GM19467 (cell line): Measurements from ENCODE around the gene RNFT2.

Source experiments
- ATAC-seq: cut with Tn5 transposase; IDR thresholded peaks from one replicate; pipeline ENCODE4 v1.9.1; 2021; ENCODE audit warnings: mild to moderate bottlenecking, moderate library complexity; ENCODE audit not compliant: unreplicated experiment

The RNFT2 gene, protein sequence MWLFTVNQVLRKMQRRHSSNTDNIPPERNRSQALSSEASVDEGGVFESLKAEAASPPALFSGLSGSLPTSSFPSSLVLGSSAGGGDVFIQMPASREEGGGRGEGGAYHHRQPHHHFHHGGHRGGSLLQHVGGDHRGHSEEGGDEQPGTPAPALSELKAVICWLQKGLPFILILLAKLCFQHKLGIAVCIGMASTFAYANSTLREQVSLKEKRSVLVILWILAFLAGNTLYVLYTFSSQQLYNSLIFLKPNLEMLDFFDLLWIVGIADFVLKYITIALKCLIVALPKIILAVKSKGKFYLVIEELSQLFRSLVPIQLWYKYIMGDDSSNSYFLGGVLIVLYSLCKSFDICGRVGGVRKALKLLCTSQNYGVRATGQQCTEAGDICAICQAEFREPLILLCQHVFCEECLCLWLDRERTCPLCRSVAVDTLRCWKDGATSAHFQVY

DNA sequence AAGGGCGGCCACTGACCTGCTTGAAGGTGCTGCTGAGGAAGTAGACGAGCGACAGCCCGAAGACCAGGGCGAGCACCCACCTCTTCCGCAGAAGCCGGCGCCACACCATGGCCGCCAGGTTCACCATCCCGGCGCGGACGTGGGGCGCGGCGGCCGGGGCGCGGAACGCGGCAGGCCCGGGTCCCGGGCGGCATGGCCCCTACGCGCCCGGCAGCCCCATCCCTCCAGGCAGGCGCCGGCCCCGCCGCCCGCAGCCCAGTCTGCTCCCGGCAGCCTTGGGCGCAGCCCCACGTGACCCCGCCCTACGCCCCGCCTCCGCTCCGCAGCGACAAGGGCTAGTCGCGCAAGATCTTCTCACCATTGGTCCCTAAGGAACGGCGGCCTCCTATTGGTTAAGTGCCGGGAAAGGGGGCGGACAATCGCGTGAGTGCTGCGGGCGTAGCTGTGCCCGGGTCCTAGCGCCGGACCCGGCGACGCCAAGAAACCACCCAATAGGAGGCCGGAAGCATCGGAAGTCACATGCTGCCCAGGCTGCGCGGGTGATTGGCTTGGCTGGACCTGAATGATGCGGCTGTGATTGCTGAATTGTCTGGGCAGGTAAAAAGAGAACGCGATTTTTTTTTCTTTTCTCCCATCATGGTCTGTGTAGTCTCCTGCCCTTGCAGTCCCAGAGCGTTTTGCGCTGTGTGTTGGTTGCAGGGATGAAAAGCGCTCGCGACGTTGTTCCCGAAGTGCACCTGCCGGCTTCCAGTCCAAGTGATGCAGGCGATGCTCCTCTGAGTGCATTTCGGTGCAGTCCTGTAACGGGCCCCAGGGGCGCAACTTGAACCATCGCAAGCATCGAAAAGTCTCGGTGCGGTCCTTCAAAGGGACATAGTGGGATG is at the start of gene RNFT2, which contains the start of gene SPRING1:
Gene RNFT2, plus strand, starts transcription at position 542 of the 884 bp plus-strand sequence. CDS start 2,183 bp downstream, outside the sequence.
Gene SPRING1, minus strand, starts transcription at position 296 of the 884 bp plus-strand sequence. Its CDS starts 169 bp downstream, at position 127.
- peak; percentile 97 for ATAC-seq

DNA sequence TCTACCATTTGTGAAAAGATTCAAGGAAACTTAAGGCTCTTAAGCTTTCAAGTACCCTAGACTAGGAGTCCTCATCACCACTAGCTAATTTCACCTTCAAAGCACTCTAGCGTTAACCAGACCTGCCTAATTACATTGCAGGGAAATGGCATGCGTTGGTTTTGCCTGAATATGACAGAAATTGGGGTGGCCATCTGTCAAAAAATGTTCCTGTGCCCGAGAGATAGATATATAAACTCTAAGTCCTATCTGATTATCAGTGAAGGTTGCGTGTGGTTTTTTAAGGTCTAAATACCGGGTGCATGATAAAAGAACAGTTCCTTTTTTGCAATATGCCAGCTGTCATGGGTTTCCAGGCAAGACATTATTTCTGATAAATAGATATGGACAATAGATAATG is 48.6 kb upstream of the RNFT2 start:
- ATAC-seq, result no peak

GRCh38 chr12:116689979-116690744 is 48.0 kb upstream of the RNFT2 start:
- no peak for ATAC-seq

DNA sequence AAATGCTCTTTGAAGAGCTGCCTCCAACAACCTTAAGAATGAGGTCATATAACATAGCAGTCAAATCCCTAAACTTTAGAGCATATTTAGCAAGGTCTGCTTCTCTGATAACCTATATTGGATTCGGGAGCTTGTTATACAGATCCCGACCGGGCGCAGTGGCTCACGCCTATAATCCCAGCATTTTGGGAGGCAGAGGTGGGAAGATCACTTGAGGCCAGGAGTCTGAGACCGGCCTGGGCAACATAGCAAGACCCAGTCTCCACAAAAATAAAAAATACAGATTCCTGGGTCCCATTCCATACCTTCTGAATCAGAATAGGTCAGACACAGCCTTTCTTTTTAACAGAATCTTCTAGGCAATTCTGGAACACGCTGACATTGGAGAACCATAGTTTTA is 46.9 kb upstream of the RNFT2 start:
- ATAC-seq, result no peak

DNA sequence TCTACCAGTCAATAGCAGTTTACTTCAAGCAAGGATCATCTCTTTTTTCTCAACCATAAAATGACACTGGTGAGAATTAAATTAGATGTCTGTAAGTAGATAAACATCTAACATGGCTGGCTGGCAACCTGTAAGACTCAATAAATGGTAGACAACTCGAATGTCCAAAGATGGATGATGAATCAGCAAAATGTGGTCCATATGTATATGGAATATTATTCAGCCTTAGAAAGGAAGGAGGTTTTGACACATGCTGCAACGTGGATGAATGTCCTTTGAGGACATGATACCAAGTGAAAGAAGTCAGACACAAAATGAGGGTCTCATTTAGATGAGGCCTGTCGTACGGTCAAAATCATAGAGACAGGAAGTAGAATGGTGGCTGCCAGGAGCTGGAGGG is 46.5 kb upstream of the RNFT2 start:
- ATAC-seq, result no peak

DNA sequence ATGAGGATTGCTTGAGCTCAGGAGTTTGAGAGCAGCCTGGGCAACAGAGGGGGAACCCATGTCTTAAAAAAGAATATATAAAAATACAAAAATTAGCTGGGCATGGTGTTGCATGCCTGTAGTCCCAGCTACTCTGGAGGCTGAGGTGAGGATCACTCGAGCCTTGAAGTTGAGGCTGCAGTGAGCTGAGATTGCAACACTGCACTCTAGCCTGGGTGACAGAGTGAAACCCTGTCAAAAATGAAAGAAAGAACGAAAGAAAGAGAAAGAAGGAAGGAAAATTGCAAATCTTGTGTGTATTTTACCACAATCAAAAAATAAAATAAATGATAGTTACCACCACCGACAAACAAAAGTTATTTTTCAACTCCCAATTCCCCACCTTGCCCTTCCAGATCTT is 45.5 kb upstream of the RNFT2 start:
- ATAC-seq, result no peak

DNA sequence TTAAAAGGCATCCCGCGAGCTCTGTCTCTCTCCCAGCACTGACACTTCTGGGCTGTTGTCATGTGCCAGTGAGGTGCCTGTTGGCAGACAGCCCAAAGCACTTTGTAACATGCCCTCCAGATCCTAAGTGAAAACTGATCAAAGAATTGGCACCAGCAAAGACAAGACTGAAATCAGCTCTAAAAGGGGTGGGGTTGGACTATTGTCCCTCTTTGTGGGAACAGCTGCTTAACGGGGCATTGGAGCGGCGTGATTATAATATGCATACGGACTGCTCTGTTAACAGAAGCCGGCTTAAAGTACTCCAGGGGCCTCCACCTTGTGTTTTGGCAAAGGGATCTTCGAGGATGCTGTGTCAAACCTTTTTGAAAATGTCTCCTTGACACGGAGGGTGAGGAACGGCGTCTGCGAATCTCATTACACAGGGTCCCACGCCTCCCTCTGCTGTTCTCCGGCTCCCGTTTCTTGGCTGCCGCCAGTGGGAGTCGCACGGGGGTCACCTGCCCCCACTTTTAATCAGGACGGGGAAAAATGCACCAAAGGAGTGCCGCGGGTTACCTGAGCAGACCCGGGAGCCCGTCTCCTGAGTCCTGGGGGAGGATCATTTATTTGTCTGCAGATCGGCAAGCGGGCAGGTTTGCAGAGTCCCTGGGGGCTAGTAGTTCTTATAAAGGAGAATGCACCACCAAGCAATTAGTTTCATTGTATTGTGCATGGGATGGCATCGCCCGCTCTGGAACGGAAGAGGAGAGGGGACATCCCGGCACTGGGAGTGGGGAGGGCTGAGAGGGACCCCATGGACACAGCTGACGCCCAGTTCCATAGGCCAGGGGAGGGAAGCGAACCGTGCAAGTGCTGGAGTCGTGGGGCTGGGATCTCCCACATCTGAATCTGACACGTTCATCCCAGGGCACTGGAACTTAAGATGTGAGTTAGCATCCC is 44.6 kb upstream of the RNFT2 start:
- no peak for ATAC-seq

- ATAC-seq, result no peak
Measured at GRCh38 chr12:116694653-116695463, 43.3 kb upstream of the RNFT2 start.

DNA sequence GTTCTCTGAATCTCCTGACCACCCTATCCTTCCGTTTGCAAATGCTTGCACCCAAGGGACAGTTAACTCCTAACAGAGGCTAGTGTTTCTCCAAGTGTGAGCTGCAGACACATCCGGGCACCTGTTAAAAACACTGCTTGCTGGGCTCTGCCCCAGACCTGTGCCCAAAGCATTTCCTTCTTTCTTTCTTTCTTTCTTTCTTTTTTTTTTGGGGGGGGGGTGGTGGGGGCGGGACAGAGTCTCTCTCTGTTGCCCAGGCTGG is 42.7 kb upstream of the RNFT2 start:
- no peak for ATAC-seq

GRCh38 chr12:116697305-116697704 is 40.8 kb upstream of the RNFT2 start:
- no peak for ATAC-seq

- no peak for ATAC-seq
Measured at GRCh38 chr12:116697716-116698115, 40.4 kb upstream of the RNFT2 start.

DNA sequence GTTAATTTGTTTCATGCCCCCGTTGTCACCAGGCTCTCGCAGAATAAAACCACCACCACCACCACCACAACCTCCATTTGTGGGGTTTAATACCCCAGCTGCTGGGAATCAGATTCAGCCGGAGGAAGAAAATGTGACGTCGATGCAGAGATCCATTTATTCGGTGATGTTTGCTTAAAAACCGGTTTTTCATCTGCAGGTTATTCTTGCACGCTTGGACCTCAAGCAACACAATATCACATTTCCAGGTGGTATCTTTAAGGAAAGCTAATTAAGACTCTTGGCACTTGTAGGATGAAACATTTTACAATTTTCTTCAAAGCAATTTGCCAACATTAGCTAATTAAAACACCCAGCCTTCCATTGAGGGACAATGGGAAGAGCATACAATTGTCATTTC is 40.0 kb upstream of the RNFT2 start:
- no peak for ATAC-seq

DNA sequence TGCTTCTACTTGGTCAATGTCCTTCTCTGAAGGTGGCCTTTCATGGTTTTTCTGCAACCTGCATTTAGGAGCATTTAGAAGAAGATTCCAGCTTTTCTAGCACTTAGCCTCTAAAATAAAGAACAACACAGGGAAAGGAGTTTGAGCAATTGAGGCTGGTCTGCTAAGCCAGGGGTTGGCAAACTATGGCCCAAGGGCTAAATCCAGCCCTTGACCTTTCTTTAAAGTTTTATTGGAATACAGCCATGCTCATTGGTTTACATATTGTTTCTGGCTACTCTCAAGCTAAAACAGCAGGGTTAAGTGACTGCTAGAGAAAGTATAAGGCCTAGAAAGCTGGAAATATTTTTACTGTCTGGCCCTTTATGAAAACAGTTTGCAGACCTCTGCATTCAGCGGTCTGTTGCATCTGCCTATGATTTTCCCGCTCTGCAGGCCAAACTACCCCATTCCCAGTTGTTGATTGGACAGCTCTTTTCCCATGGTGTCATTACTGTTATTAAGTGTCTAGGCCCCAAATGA is 39.5 kb upstream of the RNFT2 start:
- ATAC-seq, result no peak

DNA sequence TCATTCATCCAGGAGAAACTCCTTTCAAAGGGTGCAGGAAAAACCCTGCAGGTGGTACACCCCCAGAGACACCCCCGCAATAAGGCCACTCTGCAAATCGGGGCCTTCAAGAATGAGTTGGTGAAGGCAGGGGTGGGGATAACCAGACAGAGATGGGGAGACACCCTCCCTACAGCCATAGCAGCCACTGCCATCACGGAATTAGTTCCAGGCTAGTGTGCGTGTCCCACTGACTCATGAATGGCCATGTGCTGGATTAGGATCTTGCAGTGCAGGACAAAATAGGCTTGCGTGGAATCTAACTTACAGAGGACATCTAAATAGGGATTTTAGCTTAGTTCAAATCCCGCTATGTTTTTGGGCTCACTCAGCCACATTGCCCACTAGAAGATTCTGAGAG is 38.0 kb upstream of the RNFT2 start:
- ATAC-seq, result no peak

DNA sequence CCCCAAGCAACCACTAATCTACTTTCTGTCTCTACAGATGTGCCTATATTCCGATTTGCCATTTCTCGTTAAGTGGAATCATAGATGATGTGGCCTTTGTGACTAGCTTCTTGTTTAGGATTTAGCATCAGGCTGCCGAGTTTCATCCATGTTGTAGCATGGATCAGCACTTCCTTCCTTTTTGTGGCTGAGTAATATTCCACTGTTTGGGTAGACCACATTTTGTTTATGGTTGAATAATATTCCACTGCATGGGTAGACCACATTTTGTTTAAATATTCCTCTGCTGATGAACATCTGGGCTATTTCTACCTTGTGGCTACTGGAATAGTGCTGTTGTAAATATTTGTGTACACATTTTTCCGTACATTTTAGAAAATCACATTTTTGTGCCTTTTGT is 36.7 kb upstream of the RNFT2 start:
- ATAC-seq, result no peak

GRCh38 chr12:116703214-116703795 is 34.8 kb upstream of the RNFT2 start:
- no peak for ATAC-seq

DNA sequence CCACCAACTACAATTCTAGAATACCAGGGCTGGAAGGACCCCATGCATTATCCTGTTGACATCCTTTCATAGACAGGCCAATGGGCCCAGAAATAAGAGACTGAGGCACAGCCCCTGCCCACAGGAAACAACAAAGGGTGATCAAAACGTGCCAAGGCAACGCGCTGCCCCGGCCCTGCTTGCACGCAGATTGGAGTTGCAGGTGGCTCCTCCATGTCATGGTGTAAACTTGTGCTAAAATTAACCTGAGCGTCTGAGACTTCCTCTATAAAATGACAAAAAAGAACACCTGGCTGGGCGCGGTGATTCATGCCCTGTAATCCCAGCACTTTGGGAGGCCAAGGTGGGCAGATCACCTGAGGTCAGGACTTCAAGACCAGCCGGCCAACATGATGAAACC is 30.4 kb upstream of the RNFT2 start:
- ATAC-seq, result no peak

DNA sequence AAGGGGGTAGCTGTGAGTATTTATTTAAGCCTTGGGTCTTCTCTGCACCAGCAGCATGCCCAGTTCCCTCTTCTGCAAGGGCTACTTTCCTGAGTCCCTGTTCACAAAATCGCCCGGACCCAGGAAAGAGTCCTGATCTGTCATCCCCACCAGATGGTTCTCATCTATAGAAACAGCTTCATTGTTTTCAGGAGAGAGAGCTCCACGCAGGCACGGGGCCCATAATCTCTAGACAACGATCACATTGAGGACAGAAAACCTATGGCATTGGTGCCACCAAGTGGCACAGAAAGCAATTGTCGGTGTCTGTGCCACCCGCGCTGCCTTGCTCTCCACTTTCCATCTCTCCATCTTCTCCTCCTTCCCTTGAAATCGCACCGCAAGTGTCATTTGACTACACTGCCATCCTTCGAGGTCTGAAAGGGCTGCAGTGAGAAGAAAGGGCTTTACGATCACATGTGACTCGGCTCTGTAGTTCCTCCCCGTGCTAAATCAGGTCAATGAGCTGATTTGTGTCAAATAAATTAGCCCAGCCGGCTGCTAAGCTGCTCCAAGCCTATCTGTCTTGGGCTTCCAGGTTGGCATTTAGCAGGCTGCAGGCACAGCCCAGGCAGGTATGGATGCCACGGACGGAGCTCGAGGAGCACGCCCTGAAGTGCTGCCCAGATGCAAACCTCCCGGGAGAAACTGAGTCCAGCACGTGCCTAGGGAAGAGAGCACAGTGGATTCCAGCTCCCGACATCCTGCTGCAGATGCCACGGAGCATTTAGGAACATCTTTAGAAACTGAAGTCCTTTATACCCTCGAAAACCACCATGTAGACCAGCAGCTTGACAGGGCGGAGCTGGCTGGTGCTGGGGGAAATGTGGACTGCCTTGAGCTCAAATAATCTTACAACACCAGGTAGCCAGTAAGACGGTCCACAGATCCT is 29.0 kb upstream of the RNFT2 start:
- ATAC-seq, result no peak
